GM19438 (cell line): ENCODE measurements around the gene KRIT1.
"Not testable (repeated sequence)": the region's sequence is repeated elsewhere in the genome, so short reads cannot be mapped to it uniquely, and the experiment has no call there.

Source experiments
- ATAC-seq: cut with Tn5 transposase; IDR thresholded peaks from one replicate; pipeline ENCODE4 v1.9.1; 2021; ENCODE audit warnings: low read depth; ENCODE audit not compliant: unreplicated experiment

Gene KRIT1

DNA sequence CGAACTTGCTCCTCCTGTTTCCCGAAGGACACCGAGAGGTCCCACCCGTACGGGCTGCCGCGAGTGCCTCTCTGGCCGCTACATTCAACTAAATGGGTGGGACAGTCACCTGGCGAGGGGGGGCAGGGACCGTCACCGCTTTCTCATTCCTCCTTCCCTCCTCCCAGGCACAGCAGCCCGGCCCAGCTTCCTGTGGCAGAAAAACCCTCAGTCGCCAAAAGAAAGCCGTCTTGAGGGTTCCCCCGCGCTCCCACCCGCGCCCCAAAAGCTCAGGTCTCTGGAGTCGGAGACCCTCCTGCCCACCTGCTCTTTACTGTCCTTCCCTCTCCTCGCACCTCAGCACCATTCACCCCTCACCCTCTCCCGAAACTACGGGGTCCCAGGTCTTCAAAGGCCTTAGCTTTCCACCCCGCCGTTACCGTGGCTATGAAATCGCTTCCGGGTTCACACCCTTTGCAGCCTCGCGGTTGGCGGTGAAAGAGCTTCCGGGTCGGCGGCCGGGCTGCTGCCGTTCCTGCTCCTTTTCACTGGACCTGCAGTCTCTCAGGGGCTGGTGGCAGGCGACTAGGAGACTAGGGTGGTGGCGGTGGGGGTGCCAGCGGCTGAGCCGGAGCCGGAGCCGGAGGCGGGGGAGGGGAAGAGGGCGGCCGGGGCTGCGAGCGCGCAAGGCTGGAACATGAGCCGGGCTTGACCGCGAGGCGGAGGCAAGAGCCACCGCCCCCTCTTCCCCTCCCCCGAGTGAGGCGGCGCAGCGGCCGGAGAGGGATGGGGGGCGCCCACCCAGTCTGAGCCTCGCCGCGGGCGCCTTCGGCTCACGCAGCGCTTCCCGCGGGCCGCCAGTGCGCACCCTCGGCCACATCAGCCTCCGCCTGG is at the start of gene KRIT1, which contains the start of gene ANKIB1:
Gene KRIT1, minus strand, starts transcription at position 428 of the 873 bp plus-strand sequence. CDS start 3,779 bp downstream, outside the sequence.
Gene ANKIB1, plus strand, starts transcription at position 488 of the 873 bp plus-strand sequence. CDS start 49,005 bp downstream, outside the sequence.
- peak; percentile 68 for ATAC-seq

DNA sequence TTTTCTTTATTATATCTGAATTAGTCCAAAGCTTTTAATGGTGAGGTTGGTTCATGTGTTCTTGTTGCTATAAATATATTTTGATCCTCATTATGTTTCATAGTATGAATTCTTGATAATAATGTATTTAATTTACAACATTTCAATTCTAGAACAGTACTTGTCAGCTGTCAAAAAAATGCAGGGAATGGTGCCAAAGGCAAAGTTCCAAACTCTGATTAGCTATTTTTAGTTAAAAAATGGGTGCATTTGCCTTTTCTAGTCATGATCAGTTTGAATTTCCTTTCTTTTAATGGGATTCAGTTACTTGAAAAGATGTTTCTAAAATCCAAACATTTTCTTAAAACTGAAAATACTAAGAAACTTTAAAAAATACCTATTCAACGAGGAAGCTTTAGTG is 49.7 kb upstream of the KRIT1 start:
- ATAC-seq: no peak

DNA sequence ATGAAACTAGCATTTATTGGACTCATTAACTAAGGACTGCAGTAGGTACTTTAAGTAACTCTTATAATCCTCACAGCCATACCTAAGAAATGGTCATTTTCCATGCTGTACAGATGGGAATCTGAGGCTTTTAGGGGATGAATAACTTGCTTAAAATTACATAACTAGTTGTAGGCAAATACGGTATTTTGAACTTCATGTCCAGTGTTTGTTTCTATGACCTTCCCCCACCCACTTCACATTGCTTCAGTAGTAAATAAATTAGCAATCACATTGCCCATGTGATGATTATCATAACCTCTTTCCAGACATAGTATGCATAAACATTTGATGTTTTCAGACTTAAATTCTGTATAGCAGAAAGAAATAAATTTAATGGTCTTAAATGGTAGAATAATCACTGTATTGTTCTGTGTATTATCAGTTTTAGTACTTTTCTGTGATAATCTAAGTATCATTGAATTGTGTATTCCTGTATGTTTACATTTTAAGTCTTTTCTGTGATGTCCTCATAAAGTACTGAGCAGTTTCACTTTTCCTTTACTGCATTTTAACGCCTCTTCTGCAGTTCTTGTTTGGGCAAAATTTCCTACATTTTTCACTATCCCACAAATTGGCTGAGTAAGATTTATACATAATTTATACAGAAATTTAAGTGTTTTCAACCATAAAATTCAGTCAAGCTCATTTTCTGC is 48.3 kb upstream of the KRIT1 start:
- no peak for ATAC-seq

DNA sequence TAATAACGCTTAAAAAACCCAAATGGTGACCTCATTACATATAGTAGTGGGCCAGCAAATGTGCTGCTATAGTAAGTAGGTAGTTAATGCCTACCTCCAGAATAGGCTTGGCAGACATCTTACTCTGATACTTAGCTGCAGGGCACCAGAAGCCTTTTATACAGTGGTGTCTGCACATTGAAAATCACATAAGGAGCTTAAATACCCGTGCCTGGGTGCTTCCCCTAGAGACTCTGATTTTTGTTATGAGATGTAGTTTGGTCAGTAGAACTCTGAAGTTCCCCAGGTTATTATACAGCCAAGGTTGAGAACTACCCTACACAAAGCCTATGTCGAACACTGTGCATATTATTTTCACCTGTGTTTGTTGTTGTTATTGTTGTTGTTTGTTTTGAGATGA is 47.3 kb upstream of the KRIT1 start:
- no peak for ATAC-seq

GRCh38 chr7:92289321-92289720 is 43.6 kb upstream of the KRIT1 start:
- ATAC-seq: no peak

DNA sequence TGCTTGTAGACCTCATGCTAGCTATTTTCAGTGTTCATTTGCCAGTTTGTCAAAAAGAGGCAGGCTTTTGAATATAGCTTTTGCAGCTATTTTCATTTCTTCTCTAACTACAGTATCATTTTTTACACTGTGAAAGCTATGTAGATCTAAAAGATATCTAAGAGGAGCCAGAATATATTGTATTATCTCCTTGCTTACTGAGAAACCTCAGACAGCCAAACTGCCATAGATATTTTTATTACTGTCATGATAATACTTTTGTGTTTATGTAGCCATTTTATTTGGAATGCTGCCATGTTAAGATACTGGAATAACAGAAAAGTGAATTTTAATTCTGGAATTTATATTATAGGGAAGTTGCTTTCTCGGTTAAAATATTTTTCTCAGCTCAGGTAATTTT is 37.2 kb upstream of the KRIT1 start:
- no peak for ATAC-seq

- ATAC-seq: no peak
Observed at GRCh38 chr7:92282221-92282814, 36.6 kb upstream of the KRIT1 start.

GRCh38 chr7:92281031-92281430 is 35.3 kb upstream of the KRIT1 start:
- ATAC-seq: no peak

- ATAC-seq: no peak
Observed at GRCh38 chr7:92279396-92280031, 33.8 kb upstream of the KRIT1 start.

DNA sequence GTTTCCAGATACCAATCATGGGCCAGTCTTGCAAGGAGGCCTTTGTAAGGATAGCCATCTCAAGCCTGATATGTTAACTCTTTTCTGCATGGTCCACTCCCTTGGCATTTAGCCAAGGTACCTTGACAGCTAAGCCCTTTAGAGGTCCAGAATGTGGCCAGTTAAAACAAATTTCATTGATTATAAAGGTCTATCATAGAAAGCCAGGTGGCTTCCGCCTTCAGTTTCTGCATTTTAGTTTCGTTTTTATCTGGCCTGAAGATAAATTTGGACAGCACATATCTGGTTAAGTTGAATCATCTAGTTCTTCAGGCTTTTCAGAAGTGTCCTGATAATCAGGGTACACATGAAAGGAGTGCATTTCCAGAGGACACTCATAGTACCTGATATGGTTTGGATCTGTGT is 30.7 kb upstream of the KRIT1 start:
- peak; percentile 79 for ATAC-seq

DNA sequence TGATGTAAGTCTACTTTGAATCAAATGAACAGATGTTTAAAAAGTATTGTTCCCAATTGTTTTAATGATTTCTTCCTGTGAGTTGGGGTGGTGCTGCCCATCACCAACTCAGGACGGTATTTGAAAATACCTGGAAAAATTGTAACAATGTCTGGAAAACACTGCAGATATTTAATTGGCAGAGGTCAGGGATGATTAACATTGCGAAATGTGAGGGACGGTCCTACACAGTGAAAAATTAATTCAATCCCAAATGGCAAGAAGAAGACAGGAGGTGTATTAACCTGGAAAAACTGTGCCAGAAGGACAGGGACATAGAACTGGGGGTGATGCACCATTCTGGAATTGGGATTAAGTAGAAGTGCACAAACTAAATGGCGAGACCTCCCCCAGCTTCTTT is 29.6 kb upstream of the KRIT1 start:
- no peak for ATAC-seq

- no peak for ATAC-seq
Observed at GRCh38 chr7:92268921-92269320, 23.2 kb upstream of the KRIT1 start.

- ATAC-seq: no peak
Observed at GRCh38 chr7:92266415-92267241, 20.9 kb upstream of the KRIT1 start.

GRCh38 chr7:92260248-92260781 is 14.6 kb upstream of the KRIT1 start:
- ATAC-seq: no peak

GRCh38 chr7:92259610-92260247 is 14.0 kb upstream of the KRIT1 start:
- no peak for ATAC-seq

GRCh38 chr7:92259062-92259461 is 13.3 kb upstream of the KRIT1 start:
- no peak for ATAC-seq

- no peak for ATAC-seq
Observed at GRCh38 chr7:92255308-92255707, 9.6 kb upstream of the KRIT1 start.

DNA sequence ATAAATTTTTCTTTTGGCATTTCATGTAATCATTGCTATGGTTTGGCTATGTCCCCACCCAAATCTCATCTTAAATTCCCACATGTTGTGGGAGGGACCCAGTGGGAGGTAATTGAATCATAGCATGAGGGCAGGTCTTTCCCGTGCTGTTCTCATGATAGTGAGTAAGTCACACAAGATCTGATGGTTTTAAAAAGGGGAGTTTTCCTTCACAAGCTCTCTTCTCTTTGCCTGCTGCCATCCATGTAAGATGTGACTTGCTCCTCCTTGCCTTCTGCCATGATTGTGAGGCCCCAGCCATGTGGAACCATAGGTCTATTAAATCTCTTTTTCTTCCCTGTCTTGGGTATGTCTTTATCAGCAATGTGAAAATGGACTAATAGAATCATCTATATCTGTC is 9.1 kb upstream of the KRIT1 start:
- not testable (repeated sequence) for ATAC-seq

- no peak for ATAC-seq
Observed at GRCh38 chr7:92253251-92253650, 7.5 kb upstream of the KRIT1 start.
